GM18519 (cell line): ENCODE measurements around the gene PTGER1.

Experiments
- ATAC-seq: cut with Tn5 transposase; IDR thresholded peaks from one replicate; pipeline ENCODE4 v1.9.1; 2021; ENCODE audit warnings: mild to moderate bottlenecking, moderate library complexity; ENCODE audit not compliant: unreplicated experiment, low FRiP score

Gene PTGER1

GRCh38 chr19:14443632-14444216 lies 31.4 kb downstream of the PTGER1 start:
- no peak for ATAC-seq

- ATAC-seq = no peak
These were observed 32.1 kb downstream of the PTGER1 start for GRCh38 chr19:14442891-14443631.

GRCh38 chr19:14441041-14441938 lies 33.9 kb downstream of the PTGER1 start:
- no peak for ATAC-seq

- ATAC-seq = peak; percentile 59
These were observed 35.1 kb downstream of the PTGER1 start for GRCh38 chr19:14440049-14440448.

GRCh38 chr19:14439014-14439413 lies 36.1 kb downstream of the PTGER1 start:
- ATAC-seq = no peak

GRCh38 chr19:14437578-14438140 lies 37.5 kb downstream of the PTGER1 start:
- ATAC-seq = no peak

- ATAC-seq = no peak
These were observed 39.7 kb downstream of the PTGER1 start for GRCh38 chr19:14435320-14436050.

- no peak for ATAC-seq
These were observed 40.4 kb downstream of the PTGER1 start for GRCh38 chr19:14434543-14435319.

- ATAC-seq = no peak
These were observed 41.3 kb downstream of the PTGER1 start for GRCh38 chr19:14433554-14434501.

GRCh38 chr19:14432791-14433553 lies 42.2 kb downstream of the PTGER1 start, which contains the start of gene PKN1:
Gene PKN1 (plus strand): TSS chr19:14433306. CDS start chr19:14433522, 216 bp downstream.
- ATAC-seq = no peak

GRCh38 chr19:14430712-14431111 lies 44.4 kb downstream of the PTGER1 start:
- ATAC-seq = no peak

- ATAC-seq = no peak
These were observed 46.2 kb downstream of the PTGER1 start for GRCh38 chr19:14428882-14429416.

GRCh38 chr19:14427461-14427860 lies 47.7 kb downstream of the PTGER1 start:
- no peak for ATAC-seq

- no peak for ATAC-seq
These were observed 49.4 kb downstream of the PTGER1 start for GRCh38 chr19:14425696-14426138.
